Right lobe of liver (tissue), 6 donors: ENCODE measurements around the gene ZFPL1. TPM values are rescaled to one million over a fixed set of nuclear protein-coding genes. Genes with fewer than 3 reads are reported as not detected.

Experiments
- ATAC-seq, 4 donors: fragments of 200-7000 bp; cut with Tn5 transposase; one replicate each; pipeline ENCODE4 v1.9.1; 2020; ENCODE audit warnings: mild to moderate bottlenecking in 4 of 4, moderate library complexity in 4 of 4
- DNase-seq, 3 donors: peaks; one replicate each; pipeline ENCODE4 v3.0.0-alpha.2; 2020
- H3K27ac ChIP-seq, 3 donors: fragments of 200-600 bp; one replicate each; pipeline ENCODE4 v1.8.0; 2022
- H3K27me3 ChIP-seq, 2 donors: fragments of 200-600 bp; one replicate each; pipeline ENCODE4 v1.8.0; 2022
- H3K36me3 ChIP-seq, 4 donors: fragments of 200-600 bp; sonication (generic) in 1 of 4; one replicate each; pipeline versions ENCODE4 v1.5.1 to v1.8.0; 2017 to 2022; ENCODE audit warnings: control low read depth in 1 of 4
- H3K4me1 ChIP-seq, 4 donors: fragments of 200-600 bp; sonication (generic) in 1 of 4; one replicate each; pipeline versions ENCODE4 v1.5.1 to v1.8.0; 2017 to 2022; ENCODE audit warnings: control low read depth in 1 of 4
- H3K4me3 ChIP-seq, 3 donors: fragments of 200-600 bp; one replicate each; pipeline ENCODE4 v1.8.0; 2022
- H3K9me3 ChIP-seq, 4 donors: fragments of 200-600 bp; sonication (generic) in 1 of 4; one replicate each; pipeline versions ENCODE4 v1.5.1 to v1.8.0; 2017 to 2022; ENCODE audit warnings: control low read depth in 1 of 4
- POLR2A ChIP-seq: fragments of 450-650 bp; IDR thresholded peaks from one replicate; pipeline ENCODE4 v1.6.1; 2017; ENCODE audit warnings: antibody characterized with exemption, mild to moderate bottlenecking
- WGBS: methylation state at CpG from one replicate; pipeline ENCODE4 v1.1.6; 2018; ENCODE audit warnings: low coverage, low lambda C conversion rate; ENCODE audit not compliant: insufficient coverage; ENCODE audit errors: missing lambda C conversion rate; 5-methylcytosine and 5-hydroxymethylcytosine counted together
- intact Hi-C, 2 donors: fragments of 100-400 bp; cut with DNase I; formaldehyde crosslinking; loops; one replicate each; pipeline versions ENCODE4 v1.11.2 to v1.14.1; 2022
- total RNA-seq, 6 experiments: library from RNA; depleted of rRNA in 2 of 6; stranded (reverse); fragments of >200 nt in 2 of 6; fragmentation: NEBNext Ultra II Directional in 3 of 6; extraction: Animal tissue kit (Norgen Biotek cat#: 25700) in 3 of 6; gene quantifications; one replicate each; pipeline versions ENCODE4 v1.1.0 to v1.2.4, GENCODE V29; 2016 to 2023
- TF ChIP-seq, protein P1 (sequence below), 4 donors: fragments of 200-600 bp in 3 of 4; fragments of 450-650 bp in 1 of 4; IDR thresholded peaks; one replicate each; pipeline versions ENCODE4 v1.5.1 to v1.8.0; 2016 to 2022; ENCODE audit warnings: antibody characterized with exemption in 4 of 4, mild to moderate bottlenecking in 2 of 4
- donor health status: DM: no; HTN: yes; CAD: no.
- donor health status: DM: no; HTN: no; CAD: no.
- donor health status: DM: no; HTN: no; CAD: no.
- donor health status: DM: no; HTN: yes; CAD: no.
- donor health status: DM: no; HTN: yes; CAD: no.

ZFPL1 gene
- total RNA-seq, 6 experiments from 2014 or later: 15.4 to 22.4 (median 18.0) TPM

GRCh38 chr11:65121865-65122696 lies 38.1 kb downstream of the ZFPL1 start, which contains the start of the genes FAU and MRPL49:
FAU (minus strand) TSS chr11:65122134; CDS start chr11:65121813, 321 bp downstream.
MRPL49 (plus strand) TSS chr11:65122321; CDS start chr11:65122347, 26 bp downstream.
- WGBS: 0% methylated on average over 35 of the region's 64 CpGs
- Histone ChIP-seq H3K27me3 (no peaks in the 10 kb centered on the region), H3K9me3 (no peaks in the 10 kb centered on the region), H3K36me3 (peaks cover 5 to 49% (median 11%) of the 10 kb centered on the region in 4 donors), H3K4me1 (peaks cover 0 to 15% (median 4%) of the 10 kb centered on the region in 4 donors), H3K4me3 (peak within 1 kb of the TSS; percentile 81 to 97 (median 86)), H3K27ac (peak within 1 kb of the TSS; percentile 63 to 92 (median 84))
- TF ChIP-seq POLR2A: peak; percentile 92
- TF ChIP-seq, protein P1, sequence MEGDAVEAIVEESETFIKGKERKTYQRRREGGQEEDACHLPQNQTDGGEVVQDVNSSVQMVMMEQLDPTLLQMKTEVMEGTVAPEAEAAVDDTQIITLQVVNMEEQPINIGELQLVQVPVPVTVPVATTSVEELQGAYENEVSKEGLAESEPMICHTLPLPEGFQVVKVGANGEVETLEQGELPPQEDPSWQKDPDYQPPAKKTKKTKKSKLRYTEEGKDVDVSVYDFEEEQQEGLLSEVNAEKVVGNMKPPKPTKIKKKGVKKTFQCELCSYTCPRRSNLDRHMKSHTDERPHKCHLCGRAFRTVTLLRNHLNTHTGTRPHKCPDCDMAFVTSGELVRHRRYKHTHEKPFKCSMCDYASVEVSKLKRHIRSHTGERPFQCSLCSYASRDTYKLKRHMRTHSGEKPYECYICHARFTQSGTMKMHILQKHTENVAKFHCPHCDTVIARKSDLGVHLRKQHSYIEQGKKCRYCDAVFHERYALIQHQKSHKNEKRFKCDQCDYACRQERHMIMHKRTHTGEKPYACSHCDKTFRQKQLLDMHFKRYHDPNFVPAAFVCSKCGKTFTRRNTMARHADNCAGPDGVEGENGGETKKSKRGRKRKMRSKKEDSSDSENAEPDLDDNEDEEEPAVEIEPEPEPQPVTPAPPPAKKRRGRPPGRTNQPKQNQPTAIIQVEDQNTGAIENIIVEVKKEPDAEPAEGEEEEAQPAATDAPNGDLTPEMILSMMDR (IDR thresholded peaks at IDR 0.05): no peak
- peak; percentile 99 to 100 (median 100) for DNase-seq
- intact Hi-C loops: loop anchor here (5.0 to 10.0 kb wide), 2 partner anchors 60 to 63 kb away; partner anchors contain the start of gene CAPN1 (in 2 of the 2)
- peak; percentile 79 to 87 (median 80) for ATAC-seq

- no peaks in the 10 kb centered on the region for H3K27me3 ChIP-seq
- H3K4me3 ChIP-seq: no peak overlapping the region
- ATAC-seq: no peak
- DNase-seq: peak in 1 of 3 donors; percentile 10
- TF ChIP-seq, protein P1 (IDR thresholded peaks at IDR 0.05): no peak
- no peak for TF ChIP-seq POLR2A
- H3K9me3 ChIP-seq: no peaks in the 10 kb centered on the region
- WGBS: 91% methylated on average over 4 of the region's 5 CpGs
- peaks cover 0 to 11% (median 4%) of the 10 kb centered on the region in 4 donors for H3K4me1 ChIP-seq
- intact Hi-C loops: loop anchor here (5.0 to 10.0 kb wide), 2 partner anchors 58 to 60 kb away; partner anchors contain the start of gene CAPN1 (in 2 of the 2)
- H3K27ac ChIP-seq: no peak overlapping the region
- peaks cover 12 to 64% (median 25%) of the 10 kb centered on the region in 4 donors for H3K36me3 ChIP-seq
These were observed 40.6 kb downstream of the ZFPL1 start for GRCh38 chr11:65124480-65125196.

GRCh38 chr11:65125197-65126056 lies 41.4 kb downstream of the ZFPL1 start:
- DNase-seq (peak in 1 of 3 donors; percentile 31), ATAC-seq (no peak)
- Histone ChIP-seq H3K27ac (no peak overlapping the region), H3K36me3 (peaks cover 9 to 64% (median 25%) of the 10 kb centered on the region in 4 donors), H3K4me3 (no peak overlapping the region), H3K27me3 (no peaks in the 10 kb centered on the region), H3K4me1 (peaks cover 0 to 11% (median 4%) of the 10 kb centered on the region in 4 donors), H3K9me3 (no peaks in the 10 kb centered on the region)
- intact Hi-C loops: loop anchor here in 1 of 2 donors (10.0 kb wide), 1 partner anchor 59 kb away; the partner anchor contains the start of gene CAPN1
- no peak for TF ChIP-seq POLR2A
- TF ChIP-seq, protein P1 (IDR thresholded peaks at IDR 0.05): no peak
- 81% methylated on average over 9 of the region's 12 CpGs for WGBS
